Posterior vena cava (tissue), 2 donors: ENCODE measurements around the gene MXRA7. TPM values are rescaled to one million over a fixed set of nuclear protein-coding genes. Genes with fewer than 3 reads are reported as not detected.
A peak's percentile ranks its signal among the peaks of the same experiment; 100 is the strongest.
"Not testable (repeated sequence)": the region's sequence is repeated elsewhere in the genome, so short reads cannot be mapped to it uniquely, and the experiment has no call there.

Experiments used
- DNase-seq: peaks from one replicate; pipeline ENCODE4 v3.0.0-alpha.2; 2020; ENCODE audit warnings: low spot score
- intact Hi-C, 2 donors: fragments of 100-400 bp; cut with DNase I; formaldehyde crosslinking; loops; one replicate each; pipeline versions ENCODE4 v1.14.1 to v1.14.2; 2022 to 2023
- total RNA-seq, 2 donors: library from RNA; stranded (reverse); fragmentation: NEBNext Ultra II Directional; extraction: Animal tissue kit (Norgen Biotek cat#: 25700); gene quantifications; one replicate each; pipeline ENCODE4 v1.2.1, GENCODE V29; 2021
- donor health status: DM: yes; HTN: yes; CAD: no.
- donor health status: DM: yes; HTN: yes; CAD: no.

Gene MXRA7
- total RNA-seq, 2 donors from 2014 or later: 343 to 428 TPM

GRCh38 chr17:76721463-76721862 is 10.7 kb upstream of the MXRA7 start:
- intact Hi-C loops: loop anchor here in 1 of 2 donors (5.0 kb wide), 1 partner anchor 569 kb away; no protein-coding TSS in a partner anchor
- DNase-seq: no peak

- DNase-seq: no peak
- intact Hi-C loops: loop anchor here in 1 of 2 donors (5.0 kb wide), 1 partner anchor 569 kb away; no protein-coding TSS in a partner anchor
These were observed 10.2 kb upstream of the MXRA7 start for GRCh38 chr17:76720941-76721340.

GRCh38 chr17:76720211-76720610 is 9.4 kb upstream of the MXRA7 start:
- intact Hi-C loops: loop anchor here in 1 of 2 donors (5.0 kb wide), 1 partner anchor 568 kb away; no protein-coding TSS in a partner anchor
- no peak for DNase-seq

- no peak for DNase-seq
These were observed 7.8 kb upstream of the MXRA7 start for GRCh38 chr17:76718516-76718915.

GRCh38 chr17:76716839-76717215 is 6.1 kb upstream of the MXRA7 start:
- no peak for DNase-seq
- intact Hi-C loops: loop anchor here in 1 of 2 donors (5.0 kb wide), 1 partner anchor 35 kb away; no protein-coding TSS in a partner anchor

More at GRCh38 chr17:76718516-76718915, 7.8 kb upstream of the MXRA7 start:
- intact Hi-C loops: loop anchor here in 1 of 2 donors (5.0 kb wide), 1 partner anchor 36 kb away; no protein-coding TSS in a partner anchor

GRCh38 chr17:76716146-76716838 is 5.5 kb upstream of the MXRA7 start:
- intact Hi-C loops: loop anchor here in 1 of 2 donors (5.0 kb wide), 1 partner anchor 34 kb away; no protein-coding TSS in a partner anchor
- peak; percentile 91 for DNase-seq

- DNase-seq: no peak
- intact Hi-C loops: loop anchor here in 1 of 2 donors (5.0 kb wide), 1 partner anchor 33 kb away; no protein-coding TSS in a partner anchor
These were observed 4.7 kb upstream of the MXRA7 start for GRCh38 chr17:76715496-76715830.

- peak; percentile 89 for DNase-seq
- intact Hi-C loops: loop anchor here in 1 of 2 donors (5.0 kb wide), 1 partner anchor 33 kb away; no protein-coding TSS in a partner anchor
These were observed 4.2 kb upstream of the MXRA7 start for GRCh38 chr17:76714822-76715495.

GRCh38 chr17:76714336-76714735 is 3.6 kb upstream of the MXRA7 start:
- intact Hi-C loops: no loop called here
- DNase-seq: no peak

- no peak for DNase-seq
- intact Hi-C loops: no loop called here
These were observed 3.0 kb upstream of the MXRA7 start for GRCh38 chr17:76713765-76714164.

- DNase-seq: peak; percentile 16
- intact Hi-C loops: not testable (repeated sequence)
These were observed 1.6 kb upstream of the MXRA7 start for GRCh38 chr17:76712321-76712720.

- DNase-seq: peak; percentile 85
- intact Hi-C loops: not testable (repeated sequence)
These were observed 558 bp downstream of the MXRA7 start for GRCh38 chr17:76709951-76710862.

GRCh38 chr17:76709077-76709950 is 1.5 kb downstream of the MXRA7 start:
- intact Hi-C loops: no loop called here
- DNase-seq: peak; percentile 97

GRCh38 chr17:76707985-76708807 is 2.6 kb downstream of the MXRA7 start:
- intact Hi-C loops: no loop called here
- DNase-seq: no peak

GRCh38 chr17:76706817-76707216 is 3.9 kb downstream of the MXRA7 start:
- no peak for DNase-seq
- intact Hi-C loops: no loop called here

GRCh38 chr17:76704805-76705204 is 6.0 kb downstream of the MXRA7 start:
- intact Hi-C loops: no loop called here
- no peak for DNase-seq

- intact Hi-C loops: no loop called here
- no peak for DNase-seq
These were observed 7.7 kb downstream of the MXRA7 start for GRCh38 chr17:76702941-76703637.
